ENCODE data around the gene ATP7B. TPM values are rescaled to one million over a fixed set of nuclear protein-coding genes. Genes with fewer than 3 reads are reported as not detected.
"Not testable (repeated sequence)": the region's sequence is repeated elsewhere in the genome, so short reads cannot be mapped to it uniquely, and the experiment has no call there.

ATP7B gene
- total RNA-seq (2014; rRNA removed; shearing (Covaris generic)), result 6.9 and 7.6 TPM in 2 replicates

- no peak for DNase-seq (ENCODE audit: low spot score)
These were observed at the start of gene ATP7B for GRCh38 chr13:52010890-52011631. Gene ATP7B (minus strand): TSS chr13:52011450. CDS start chr13:52011337, 113 bp downstream.

DNA sequence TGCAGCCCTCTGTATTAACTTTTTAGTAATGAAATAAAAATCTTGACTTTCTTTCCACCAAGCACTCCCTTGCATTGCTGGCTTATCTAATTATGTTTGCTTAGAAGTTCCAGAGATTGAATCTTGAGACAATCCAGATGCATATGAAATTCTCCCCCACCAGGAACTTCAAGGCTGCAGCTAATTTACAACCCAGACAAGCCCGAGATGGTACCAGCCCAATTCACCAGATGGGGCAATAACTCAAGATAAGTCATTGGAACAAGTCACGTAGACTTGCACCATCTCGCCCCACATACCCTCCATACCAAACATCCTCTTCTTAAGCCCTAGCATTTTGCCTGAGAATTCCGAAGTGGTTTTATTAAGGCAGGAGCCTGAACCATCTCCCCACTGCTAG, 42.2 kb upstream of the ATP7B start:
- no peak for DNase-seq (ENCODE audit: low spot score)

DNA sequence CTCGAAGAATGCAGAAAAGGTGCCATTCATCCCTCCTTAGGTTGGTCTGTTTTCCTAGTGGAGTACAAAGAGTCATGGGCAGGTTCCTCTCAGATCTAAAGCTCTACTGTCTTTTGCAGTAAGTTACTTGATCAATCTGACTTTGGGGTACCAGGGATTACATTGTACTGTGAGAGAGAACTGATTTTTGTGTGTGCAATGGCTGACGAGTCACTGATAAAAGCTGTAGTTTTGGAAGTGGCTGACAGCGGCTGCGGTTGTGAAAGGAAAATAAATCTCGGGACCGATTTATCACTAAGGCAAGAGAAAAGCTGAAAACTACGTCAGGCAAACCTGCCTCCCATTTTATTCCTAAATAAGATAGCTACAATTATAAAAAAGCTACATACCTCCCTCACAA, 40.1 kb upstream of the ATP7B start:
- no peak for DNase-seq (ENCODE audit: low spot score)

- no peak for DNase-seq (ENCODE audit: low spot score)
These were observed 37.3 kb upstream of the ATP7B start for GRCh38 chr13:52048516-52048915.

DNA sequence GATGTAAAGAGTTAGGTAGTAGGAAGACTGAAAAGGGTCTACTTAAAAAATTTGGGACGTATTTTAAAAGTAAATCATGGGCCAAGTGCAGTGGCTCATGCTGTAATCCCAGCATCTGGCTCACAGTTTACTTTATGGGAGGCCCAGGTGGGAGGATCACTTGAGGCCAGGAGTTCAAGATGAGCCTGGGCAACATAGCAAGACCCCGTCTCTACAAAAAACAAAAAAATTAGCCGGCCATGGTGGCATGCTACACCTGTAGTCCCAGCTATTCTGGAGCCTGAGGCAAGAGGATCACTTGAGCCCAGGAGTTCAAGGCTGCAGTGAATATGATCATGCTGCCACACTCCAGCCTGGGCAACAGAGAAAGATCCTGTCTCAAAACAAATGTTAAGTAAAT, 36.2 kb upstream of the ATP7B start:
- DNase-seq (ENCODE audit: low spot score), result no peak

DNA sequence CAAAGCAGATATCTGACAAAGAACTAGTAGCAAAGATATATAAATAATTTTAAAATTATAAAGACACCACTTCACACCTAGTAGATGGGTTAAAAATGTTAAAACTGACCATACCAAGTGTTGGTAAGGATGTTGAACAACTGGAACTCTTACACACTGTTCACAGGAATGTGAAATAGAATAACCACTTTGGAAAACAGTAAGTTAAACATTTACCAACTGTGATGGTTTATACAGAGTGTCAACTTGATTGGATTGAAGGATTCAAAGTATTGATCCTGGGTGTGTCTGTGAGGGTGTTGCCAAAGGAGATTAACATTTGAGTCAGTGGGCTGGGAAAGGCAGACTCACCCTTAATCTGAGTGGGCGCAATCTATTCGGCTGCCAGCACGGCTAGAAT, 32.4 kb upstream of the ATP7B start:
- no peak for DNase-seq (ENCODE audit: low spot score)

- DNase-seq (ENCODE audit: low spot score), result no peak
These were observed 24.8 kb upstream of the ATP7B start for GRCh38 chr13:52036037-52036436.

DNA sequence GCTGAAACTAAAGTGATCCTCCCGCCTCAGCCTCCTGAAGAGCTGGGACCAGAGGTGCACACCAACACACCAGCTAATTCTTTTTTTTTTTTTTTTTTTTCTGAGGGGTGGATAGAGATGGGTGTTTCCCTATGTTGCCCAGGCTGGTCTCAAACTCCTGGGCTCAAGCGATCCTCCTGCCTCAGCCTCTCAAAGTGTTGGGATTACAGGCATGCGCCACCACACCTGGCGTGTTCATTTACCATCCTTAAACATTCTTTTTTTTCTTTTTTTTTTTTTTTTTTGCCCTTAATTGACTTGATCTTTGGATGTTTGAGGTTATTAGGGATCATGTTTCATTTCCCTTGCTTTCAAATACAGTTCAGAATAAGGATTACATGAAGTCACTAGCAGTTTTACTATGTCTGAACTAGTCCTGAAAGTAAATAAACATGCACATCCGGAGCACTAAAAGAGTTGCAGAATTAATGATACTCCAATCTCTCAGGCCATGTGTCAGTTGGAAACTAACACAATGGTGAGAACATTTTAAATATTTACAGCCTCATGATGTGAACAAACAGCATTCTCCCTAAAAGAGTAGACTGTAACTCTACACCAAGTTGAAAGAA, 23.5 kb upstream of the ATP7B start:
- no peak for DNase-seq (ENCODE audit: low spot score)

- DNase-seq (ENCODE audit: low spot score), result no peak
These were observed 21.8 kb upstream of the ATP7B start for GRCh38 chr13:52033039-52033438.

DNA sequence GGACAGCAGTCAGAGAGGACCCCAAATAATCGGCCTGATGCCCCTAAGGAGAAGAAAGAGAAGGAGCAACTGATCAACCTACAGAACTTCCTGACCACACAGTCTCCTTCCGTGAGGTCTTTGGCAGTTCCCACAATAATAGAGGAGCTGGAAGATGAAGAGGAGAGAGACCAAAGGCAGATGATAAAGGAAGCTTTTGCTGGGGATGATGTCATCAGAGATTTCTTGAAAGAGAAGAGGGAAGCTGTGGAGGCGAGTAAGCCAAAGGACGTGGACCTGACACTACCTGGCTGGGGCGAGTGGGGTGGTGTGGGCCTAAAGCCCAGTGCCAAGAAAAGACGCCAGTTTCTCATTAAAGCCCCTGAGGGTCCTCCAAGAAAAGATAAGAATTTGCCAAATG, 19.2 kb upstream of the ATP7B start:
- not testable (repeated sequence) for DNase-seq (ENCODE audit: low spot score)

GRCh38 chr13:52029569-52029968, 18.3 kb upstream of the ATP7B start:
- DNase-seq (ENCODE audit: low spot score), result no peak

- DNase-seq (ENCODE audit: low spot score), result no peak
These were observed 16.6 kb upstream of the ATP7B start for GRCh38 chr13:52027832-52028231.

DNA sequence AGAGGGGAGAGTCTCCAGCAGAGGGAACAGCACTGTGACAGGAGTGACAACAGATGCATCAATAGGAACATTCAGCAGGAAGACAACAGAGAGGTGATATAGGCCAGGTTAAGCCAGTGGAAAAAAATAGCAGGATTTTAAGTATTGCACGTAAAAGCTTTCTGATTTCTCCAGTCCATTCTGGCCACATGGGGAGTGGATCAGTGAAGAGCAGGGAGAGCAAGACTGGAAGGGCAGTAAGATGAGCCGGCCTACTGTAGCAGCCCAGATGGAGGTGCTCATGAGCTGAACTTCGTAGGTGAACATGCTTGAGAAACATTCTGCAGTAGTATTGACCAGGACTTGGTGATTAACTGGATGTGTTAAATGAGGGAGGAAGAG, 15.0 kb upstream of the ATP7B start:
- DNase-seq (ENCODE audit: low spot score), result no peak

DNA sequence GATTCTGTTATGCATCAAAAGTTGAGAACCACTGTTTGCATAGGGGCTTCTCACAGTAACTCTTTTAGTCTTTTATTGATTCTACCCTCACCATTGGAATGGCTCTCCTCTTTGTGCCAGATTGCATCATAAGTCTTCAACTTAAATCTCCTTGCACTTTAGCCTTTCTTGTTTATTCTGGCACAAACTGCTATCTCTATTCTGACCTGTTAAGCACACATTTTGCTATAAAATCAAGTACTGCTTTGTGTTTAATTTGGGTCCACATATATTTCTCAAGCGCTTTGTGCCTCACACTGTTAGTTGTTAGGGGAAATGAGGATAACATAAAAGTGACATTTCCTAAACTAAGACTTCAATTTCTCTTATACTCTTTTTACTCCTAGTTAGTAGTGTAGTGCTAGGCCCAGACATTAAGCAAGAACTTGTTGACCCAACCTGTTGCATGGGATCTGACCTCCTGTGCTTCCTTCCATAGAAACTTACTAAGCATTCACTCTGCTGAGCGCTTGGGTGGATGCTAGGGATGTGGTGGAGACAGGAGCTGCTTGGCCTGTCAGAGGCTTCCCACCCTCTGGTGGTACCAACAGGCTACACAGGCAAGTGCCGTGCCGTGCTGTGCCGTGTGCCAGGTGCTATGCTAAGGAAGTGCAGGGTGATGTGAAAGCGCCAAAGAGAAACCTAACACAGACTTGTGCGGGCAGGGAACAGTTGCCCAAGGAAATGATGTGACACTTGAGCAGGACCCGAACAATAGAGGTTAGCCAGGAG, 14.4 kb upstream of the ATP7B start:
- DNase-seq (ENCODE audit: low spot score), result no peak

DNA sequence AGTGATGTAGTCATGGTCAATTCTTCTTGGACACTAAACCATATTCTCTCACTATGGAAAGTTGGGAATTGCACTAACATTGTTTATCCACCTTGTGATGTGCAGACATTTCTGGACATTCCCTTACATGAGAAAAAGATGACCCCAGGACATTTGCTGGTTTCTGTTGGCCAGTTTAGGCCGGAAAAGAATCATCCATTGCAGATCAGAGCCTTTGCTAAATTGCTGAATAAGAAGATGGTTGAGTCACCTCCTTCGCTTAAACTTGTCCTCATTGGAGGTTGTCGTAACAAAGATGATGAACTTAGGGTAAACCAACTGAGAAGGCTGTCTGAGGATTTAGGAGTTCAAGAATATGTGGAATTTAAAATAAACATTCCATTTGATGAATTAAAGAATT, 13.2 kb upstream of the ATP7B start, which contains the start of gene UTP14C:
Gene UTP14C (plus strand): TSS at position 211 of the 400 bp plus-strand sequence. CDS start 4,114 bp downstream, outside the sequence.
- no peak for DNase-seq (ENCODE audit: low spot score)

- DNase-seq (ENCODE audit: low spot score), result no peak
These were observed 11.1 kb upstream of the ATP7B start for GRCh38 chr13:52022356-52022755.

- DNase-seq (ENCODE audit: low spot score), result no peak
These were observed 8.9 kb upstream of the ATP7B start for GRCh38 chr13:52020191-52020590.

GRCh38 chr13:52016296-52016695, 5.0 kb upstream of the ATP7B start:
- DNase-seq (ENCODE audit: low spot score), result no peak

DNA sequence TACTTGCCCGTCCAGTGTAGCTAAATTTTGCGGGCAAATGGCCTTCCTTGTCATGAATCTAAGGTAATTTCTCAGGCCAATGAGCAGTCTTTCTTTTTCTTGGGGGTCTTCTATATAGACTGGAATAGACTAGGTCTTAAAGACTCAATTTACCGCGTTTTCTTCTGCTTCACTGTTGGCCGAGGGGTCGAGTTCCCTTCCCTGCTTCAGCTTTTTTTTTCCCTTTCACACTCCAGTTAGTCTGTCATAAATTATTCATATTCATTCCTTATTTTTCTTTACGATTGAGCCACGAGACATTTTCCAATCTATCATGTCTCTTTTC, 1.2 kb upstream of the ATP7B start:
- DNase-seq (ENCODE audit: low spot score), result no peak

DNA sequence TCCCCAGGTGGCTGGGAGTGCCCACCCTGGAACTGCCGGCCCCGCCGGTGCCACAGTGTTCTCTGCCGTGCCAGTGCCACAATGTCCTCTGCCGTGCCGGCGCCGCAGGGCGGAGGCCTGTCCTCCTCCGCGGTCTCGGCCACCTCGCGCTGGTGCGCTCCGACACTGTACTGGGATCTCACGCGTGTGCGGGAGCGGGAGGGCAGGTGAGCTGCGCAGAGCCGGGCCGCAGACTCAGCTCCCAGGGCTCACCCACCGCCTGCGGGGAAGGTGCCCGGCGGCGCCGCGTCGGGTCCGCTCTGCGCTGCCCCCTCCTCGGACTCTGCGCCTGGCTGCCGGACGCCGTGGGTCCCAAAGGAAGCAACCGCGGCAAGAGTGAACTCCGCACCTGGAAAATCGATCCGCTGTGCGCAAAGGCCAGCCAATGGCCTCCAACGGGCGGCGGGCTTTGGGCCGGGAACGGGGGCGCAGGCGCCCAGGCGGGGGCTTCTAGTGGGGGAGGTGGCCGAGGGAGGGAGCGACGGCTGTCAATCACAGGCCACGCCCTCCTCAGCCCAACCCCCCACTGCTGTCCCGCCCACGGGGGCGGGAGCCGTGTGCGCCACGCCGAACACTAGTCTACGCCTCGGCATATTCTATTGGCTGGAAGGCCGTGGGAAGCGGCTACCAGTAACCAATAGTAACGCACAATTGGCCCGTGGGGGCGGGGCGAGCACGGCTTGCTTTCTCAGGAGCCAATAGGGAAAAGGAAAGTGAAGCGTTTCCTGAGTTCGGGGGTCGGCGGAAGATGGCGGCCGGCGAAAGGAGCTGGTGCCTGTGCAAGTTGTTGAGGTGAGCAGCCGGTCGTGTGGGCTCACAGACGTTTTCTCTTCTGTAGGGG, 622 bp upstream of the ATP7B start, which contains the start of gene ALG11:
Gene ALG11 (plus strand): TSS at position 767 of the 880 bp plus-strand sequence. CDS start 21 bp downstream, at position 788.
- peak; percentile 100 for DNase-seq (ENCODE audit: low spot score)

GRCh38 chr13:52009946-52010345, 1.3 kb downstream of the ATP7B start:
- DNase-seq (ENCODE audit: low spot score), result no peak

Measured in HT-29 (cell line).